HG03571 (cell line): Measurements from ENCODE around the gene LZTR1.
"Not testable (repeated sequence)": the region's sequence is repeated elsewhere in the genome, so short reads cannot be mapped to it uniquely, and the experiment has no call there.

Experiments used
- ATAC-seq: cut with Tn5 transposase; IDR thresholded peaks from one replicate; pipeline ENCODE4 v1.9.1; 2021; ENCODE audit not compliant: unreplicated experiment

The LZTR1 gene

DNA sequence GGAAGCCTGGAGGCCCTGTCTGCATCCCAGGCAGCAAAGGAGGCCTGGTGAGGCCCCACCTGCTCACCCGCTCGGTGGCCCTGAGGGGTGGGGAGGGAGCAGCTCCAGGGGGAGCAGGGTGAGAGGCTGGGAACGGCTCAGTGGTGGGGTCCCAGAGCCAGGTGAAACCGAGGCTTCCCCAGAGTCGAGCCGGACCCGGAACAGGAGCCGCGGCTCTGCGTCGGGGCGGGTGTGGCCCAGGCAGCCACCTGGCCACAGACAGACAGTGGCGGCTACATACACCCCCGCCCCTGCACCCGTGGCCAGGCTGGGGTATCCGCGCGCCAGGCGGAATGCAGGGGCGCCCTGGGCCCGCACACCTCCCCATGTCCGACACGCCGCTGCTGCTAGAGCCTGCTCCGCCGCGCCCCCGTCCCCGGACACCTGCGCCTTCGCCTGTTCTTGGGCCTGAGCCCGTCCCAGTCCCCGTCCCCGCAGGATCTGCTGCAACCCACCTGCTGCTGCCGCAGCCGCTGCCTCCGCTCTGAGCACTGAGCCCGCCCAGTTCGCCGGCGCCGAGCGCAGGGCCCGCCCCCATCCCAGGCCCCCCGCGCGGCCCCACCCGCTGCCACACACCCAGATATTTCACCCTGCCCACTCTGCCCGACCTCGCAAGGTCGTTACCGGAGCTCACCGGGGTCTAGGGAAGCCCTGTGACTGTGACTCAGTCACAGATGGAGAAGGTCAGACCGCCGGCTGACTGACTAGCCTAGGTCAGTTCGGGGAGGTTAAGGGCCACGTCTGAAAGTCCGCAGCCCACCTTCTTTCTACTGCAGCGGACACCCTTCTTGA lies 50.2 kb downstream of the LZTR1 start, which contains the start of gene SLC7A4:
Gene SLC7A4, minus strand, starts transcription at position 525 of the 831 bp plus-strand sequence. CDS start 749 bp downstream, outside the sequence.
- ATAC-seq, result no peak

- no peak for ATAC-seq
Observed at GRCh38 chr22:21032868-21033688, 51.0 kb downstream of the LZTR1 start.

DNA sequence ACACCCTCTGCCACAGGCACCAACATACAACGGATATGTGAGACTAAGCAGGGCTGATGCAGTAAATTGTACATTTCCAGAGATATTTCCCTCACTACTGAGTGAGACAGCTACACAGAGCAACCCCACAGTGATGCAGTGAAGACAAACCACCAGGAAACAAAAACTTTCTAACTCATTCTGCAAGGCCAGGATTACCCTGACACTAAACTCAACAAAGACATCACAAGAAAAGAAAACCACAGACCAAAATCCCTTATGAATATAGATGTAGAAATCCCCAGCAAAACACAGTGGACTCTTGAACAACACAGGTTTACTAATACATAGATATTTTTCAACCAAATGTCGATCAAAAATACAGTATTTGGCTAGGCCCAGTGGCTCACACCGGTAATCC lies 51.8 kb downstream of the LZTR1 start:
- no peak for ATAC-seq

DNA sequence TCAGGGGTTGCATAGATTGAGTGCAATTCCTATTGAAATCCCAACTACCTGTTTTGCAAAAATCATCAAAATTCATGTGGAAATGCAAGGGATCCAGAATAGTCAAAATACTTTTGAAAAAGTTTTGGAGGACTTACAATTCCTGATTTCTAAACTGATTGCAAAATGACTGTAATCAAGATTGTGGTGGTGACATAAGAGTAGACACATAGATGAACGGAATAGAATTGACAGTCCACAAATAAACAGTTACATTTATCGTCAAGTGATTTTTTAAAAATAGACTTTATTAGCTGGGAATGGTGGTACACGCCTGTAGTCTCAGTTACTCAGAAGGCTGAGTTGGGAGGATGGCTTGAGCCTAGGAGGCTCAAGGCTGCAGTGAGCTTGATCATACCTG lies 52.9 kb downstream of the LZTR1 start:
- no peak for ATAC-seq

DNA sequence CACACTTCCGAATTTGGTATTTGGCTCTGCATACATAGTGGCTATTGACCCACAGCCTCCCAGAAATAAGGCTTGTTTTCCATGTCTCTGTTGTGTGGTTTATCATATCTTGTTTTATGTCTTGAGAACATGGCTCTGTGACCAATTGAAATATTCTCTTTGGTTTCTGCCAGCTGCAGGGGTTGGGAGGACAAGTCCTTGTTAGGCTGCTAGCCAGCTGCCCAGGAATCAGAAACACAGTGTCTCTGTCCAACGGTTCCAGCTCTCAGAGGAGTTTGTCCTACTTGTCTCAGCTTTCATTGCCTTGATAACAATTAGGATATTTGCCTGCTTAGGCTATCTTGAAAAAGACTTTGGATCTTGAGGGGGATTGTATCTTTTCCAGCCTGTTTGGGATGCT lies 56.3 kb downstream of the LZTR1 start:
- ATAC-seq, result no peak

DNA sequence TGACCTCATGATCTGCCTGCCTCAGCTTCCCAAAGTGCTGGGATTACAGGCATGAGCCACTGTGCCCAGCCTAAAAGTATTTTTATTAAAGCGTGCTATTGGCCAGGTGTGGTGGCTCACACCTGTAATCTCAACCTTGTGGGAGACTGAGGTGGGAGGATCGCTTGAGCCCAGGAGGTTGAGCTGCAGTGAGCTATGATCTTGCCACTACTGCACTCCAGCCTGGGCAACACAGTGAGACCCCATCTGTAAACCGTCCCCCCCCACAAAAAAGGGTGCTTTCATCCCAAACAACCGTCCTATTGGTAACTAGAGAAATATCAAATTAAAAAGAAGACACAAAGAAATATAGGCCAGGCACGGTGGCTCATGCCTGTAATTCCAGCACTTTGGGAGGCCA lies 57.1 kb downstream of the LZTR1 start:
- ATAC-seq, result not testable (repeated sequence)

DNA sequence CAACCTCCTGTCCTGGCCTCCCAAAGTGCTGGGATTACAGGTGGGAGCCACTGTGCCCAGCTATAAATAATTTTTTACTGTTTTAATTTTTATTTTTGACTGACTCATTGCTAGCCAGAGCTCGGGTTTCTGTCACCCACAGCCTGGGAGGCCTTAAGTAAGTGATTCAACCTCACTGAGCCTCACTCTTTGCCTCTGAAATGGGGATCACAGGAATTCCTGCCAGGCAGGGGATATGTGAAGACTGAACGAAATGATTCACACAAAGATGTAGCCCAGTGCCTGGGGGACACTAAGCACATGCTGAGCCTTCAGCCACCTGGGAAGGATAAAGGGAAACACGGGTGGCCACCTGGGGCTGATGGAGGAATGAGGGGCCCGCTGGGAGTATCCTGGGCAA lies 59.8 kb downstream of the LZTR1 start:
- ATAC-seq, result no peak

GRCh38 chr22:21042978-21043859 lies 61.1 kb downstream of the LZTR1 start:
- no peak for ATAC-seq

- no peak for ATAC-seq
Observed at GRCh38 chr22:21043860-21044535, 61.9 kb downstream of the LZTR1 start.

- no peak for ATAC-seq
Observed at GRCh38 chr22:21044931-21045584, 63.0 kb downstream of the LZTR1 start.

GRCh38 chr22:21045585-21046294 lies 63.6 kb downstream of the LZTR1 start, which contains the start of gene LRRC74B:
Gene LRRC74B, plus strand, starts transcription at chr22:21045946. Its CDS starts 41 bp downstream, at chr22:21045987.
- peak; percentile 95 for ATAC-seq

DNA sequence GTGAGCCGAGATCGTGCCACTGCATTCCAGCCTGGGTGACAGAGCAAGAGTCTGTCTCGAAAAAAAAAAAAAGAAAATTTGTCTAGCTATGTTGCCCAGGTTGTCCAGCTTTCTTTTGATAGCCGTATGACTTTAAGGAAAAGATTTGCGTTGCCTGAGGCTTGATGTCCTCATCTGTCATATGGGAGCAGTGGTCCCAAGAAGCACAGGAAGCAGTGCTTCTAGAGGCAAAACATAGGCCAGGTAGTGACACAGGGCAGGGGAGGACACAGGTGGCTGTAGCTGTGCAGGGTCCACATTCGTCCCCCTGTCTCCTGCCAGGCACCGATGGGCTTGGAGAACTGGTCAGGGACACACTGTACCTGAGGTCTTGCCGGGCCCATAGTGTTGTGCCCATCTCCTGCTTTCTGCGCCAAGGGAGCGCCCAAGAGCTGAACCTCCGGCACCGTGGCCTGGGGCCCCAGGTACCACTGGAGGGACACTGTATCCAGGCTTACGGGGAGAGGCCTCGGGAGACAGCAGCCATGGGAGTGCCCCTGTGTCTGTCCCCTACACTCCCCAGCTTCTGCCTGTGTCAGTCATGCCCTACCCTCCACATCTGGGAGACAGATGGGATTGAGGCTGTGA lies 65.1 kb downstream of the LZTR1 start:
- no peak for ATAC-seq

GRCh38 chr22:21047730-21048129 lies 65.6 kb downstream of the LZTR1 start:
- no peak for ATAC-seq

GRCh38 chr22:21048448-21048847 lies 66.4 kb downstream of the LZTR1 start:
- not testable (repeated sequence) for ATAC-seq
